Adrenal gland (tissue), 12 donors: ENCODE measurements around the gene FNIP2. TPM values are rescaled to one million over a fixed set of nuclear protein-coding genes. Genes with fewer than 3 reads are reported as not detected.

Experiments used
- polyA plus RNA-seq, 3 donors: library from polyadenylated mRNA; stranded (reverse); fragments of 200-250 nt in 2 of 3; fragments of 350-450 nt in 1 of 3; fragmentation: Illumina TruSeq in 1 of 3; extraction: RNeasy Lipid Tissue Mini Kit (QIAGEN cat#74804) in 1 of 3; gene quantifications; one replicate each; pipeline ENCODE4 v1.2.3, GENCODE V29; 2013 to 2014
- small RNA-seq, 2 donors: library from RNA; depleted of rRNA; stranded (forward); fragments of <200 nt; gene quantifications; one replicate each; pipeline ENCODE3, GENCODE V24; 2016
- total RNA-seq, 9 donors: library from RNA; depleted of rRNA in 4 of 9; stranded (reverse); fragments of >200 nt in 4 of 9; fragments of 120-200 nt in 1 of 9; fragmentation: NEBNext Ultra II Directional in 1 of 9; extraction: Animal tissue kit (Norgen Biotek cat#: 25700) in 1 of 9; gene quantifications; one replicate each; pipeline versions ENCODE4 v1.1.0 to v1.2.4, GENCODE V29; 2013 to 2023
- donor health status: healthy with polysubstance abuse.
- donor health status: Bipolar disorder and iron deficiency.
- donor health status: DM: yes; HTN: yes; CAD: no.
- donor health status: DM: no; HTN: no; CAD: no.
- donor health status: DM: no; HTN: no; CAD: no.
- donor health status: DM: yes; HTN: yes; CAD: no.

FNIP2 gene
- total and polyA plus RNA-seq, 12 donors = 3.5 to 39.4 (median 27.1) TPM

Small RNA genes lying within 50 kb of the gene (small RNA-seq; reads per million reads assigned to genes)
- gene RF00157 = 0 reads per million in 2 donors
- 0 to 0.36 reads per million in 2 donors for gene RNU6-128P

Other genes starting within 250 kb of the FNIP2 start
- gene RXFP1, start 247.1 kb upstream of the FNIP2 start, total RNA-seq = 10 to 100 TPM in 2 of 9 donors, 1 to 10 TPM in 6, under 1 TPM in 1; 0.78 to 15.3 (median 8.9) TPM
- gene RXFP1, start 247.1 kb upstream of the FNIP2 start, polyA plus RNA-seq = 10 to 100 TPM in 1 of 3 donors, 1 to 10 TPM in 2; 3.8 to 10.1 (median 4.4) TPM
- gene C4orf46, start 97.1 kb upstream of the FNIP2 start, total RNA-seq = 10 to 100 TPM in 1 of 9 donors, 1 to 10 TPM in 8; 2.4 to 10.3 (median 3.7) TPM
- gene C4orf46, start 97.1 kb upstream of the FNIP2 start, polyA plus RNA-seq = 1 to 10 TPM; 1.6 to 7.1 (median 2.3) TPM
- 100 to 1,000 TPM in 1 of 9 donors, 10 to 100 TPM in 8; 54.9 to 132 (median 86.6) TPM for gene ETFDH, start 96.7 kb upstream of the FNIP2 start, total RNA-seq
- 100 to 1,000 TPM in 1 of 3 donors, 10 to 100 TPM in 2; 22.7 to 166 (median 41.2) TPM for gene ETFDH, start 96.7 kb upstream of the FNIP2 start, polyA plus RNA-seq
- 10 to 100 TPM; 12.3 to 34.7 (median 21.1) TPM for gene PPID, start 45.6 kb upstream of the FNIP2 start, total RNA-seq
- gene PPID, start 45.6 kb upstream of the FNIP2 start, polyA plus RNA-seq = 10 to 100 TPM; 16.8 to 95.6 (median 18.9) TPM